ENCODE results near the gene RNFT2.
"Not testable (repeated sequence)": the region's sequence is repeated elsewhere in the genome, so short reads cannot be mapped to it uniquely, and the experiment has no call there.

RNFT2 gene

GRCh38 chr12:116710370-116711150, 27.6 kb upstream of the RNFT2 start:
- no peak for DNase-seq (ENCODE audit: low read depth in 2 of 2)

DNA sequence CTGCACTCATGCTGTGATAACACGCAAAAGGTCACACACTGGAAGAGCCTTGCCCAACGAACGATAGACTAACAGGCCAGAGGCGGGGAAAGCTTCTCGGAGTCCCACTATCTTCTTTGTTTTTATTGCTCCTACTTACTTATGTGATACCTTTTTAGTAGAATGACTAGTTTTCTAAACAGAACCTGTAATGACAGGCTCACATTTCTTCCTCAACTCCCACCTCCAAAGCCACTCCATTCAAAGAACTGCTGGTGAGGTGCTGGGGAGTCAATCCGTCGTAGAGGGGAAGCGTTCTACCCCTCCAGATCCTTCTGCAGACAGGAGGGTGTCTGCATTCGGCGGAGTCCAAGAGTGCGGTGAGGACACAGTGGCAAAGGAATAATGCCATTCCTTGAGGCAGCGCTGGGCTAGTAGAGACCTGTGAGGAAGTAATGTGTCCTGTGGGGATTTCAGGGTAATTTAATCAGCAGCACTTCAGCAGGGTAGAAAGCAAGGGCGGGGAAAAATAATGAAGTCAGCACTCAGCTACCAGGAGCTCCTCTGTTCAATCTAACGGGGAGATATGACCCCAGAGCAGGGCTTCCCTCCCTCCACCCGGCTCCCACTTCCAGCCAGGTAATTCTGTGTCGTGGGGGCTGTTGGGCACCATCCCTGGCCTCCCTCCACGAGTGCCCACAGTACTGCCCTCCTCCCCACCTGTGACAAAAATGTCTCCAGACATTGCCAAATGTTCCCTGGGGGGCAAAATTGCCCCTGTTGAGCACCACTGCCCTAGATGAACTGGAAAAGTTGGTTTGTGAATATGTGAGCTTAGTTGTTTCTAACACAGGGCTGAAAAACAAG, 25.4 kb upstream of the RNFT2 start:
- no peak for DNase-seq (ENCODE audit: low read depth in 2 of 2)

GRCh38 chr12:116713527-116713926, 24.6 kb upstream of the RNFT2 start:
- DNase-seq (ENCODE audit: low read depth in 2 of 2): no peak

- no peak for DNase-seq (ENCODE audit: low read depth in 2 of 2)
These were observed 23.9 kb upstream of the RNFT2 start for GRCh38 chr12:116714175-116714574.

- no peak for DNase-seq (ENCODE audit: low read depth in 2 of 2)
These were observed 20.4 kb upstream of the RNFT2 start for GRCh38 chr12:116717466-116718437.

DNA sequence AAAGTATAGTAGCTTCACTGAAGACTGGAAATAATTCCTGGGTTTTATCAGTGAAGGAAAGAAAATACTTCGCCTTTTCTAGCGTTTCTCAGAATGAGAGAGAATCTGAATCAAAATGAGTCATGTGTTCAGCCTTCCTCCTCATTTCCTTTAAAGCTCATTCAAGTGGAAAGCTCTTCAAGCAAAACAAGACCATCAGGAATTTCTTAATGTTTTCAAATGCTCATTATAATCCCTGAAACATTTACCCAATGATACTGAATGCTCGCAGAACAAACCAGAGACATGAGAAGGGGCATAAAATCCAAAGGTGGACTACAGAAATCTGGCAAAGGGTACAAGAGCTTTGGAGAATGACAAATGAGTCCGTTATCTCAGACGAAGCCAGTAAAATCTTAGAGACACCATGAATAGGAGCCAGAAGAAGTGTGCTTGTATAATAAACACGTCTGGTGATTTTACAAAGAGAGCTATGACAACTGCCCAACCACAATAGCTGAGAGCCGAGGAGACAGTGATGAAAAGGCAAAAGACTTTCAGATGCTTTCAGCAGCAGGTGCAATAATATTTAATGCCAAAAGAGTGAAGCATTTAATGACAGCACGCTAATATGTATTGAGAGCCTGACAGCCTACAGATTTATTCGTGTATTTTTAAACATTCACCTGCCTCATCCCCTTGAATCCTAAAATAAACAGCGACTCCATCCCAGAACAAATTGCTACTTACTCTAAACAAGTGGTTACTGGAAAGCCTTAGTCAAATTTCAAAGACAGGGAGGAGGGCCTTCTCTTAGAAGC, 19.3 kb upstream of the RNFT2 start:
- no peak for DNase-seq (ENCODE audit: low read depth in 2 of 2)

GRCh38 chr12:116719731-116720528, 18.2 kb upstream of the RNFT2 start:
- no peak for DNase-seq (ENCODE audit: low read depth in 2 of 2)

DNA sequence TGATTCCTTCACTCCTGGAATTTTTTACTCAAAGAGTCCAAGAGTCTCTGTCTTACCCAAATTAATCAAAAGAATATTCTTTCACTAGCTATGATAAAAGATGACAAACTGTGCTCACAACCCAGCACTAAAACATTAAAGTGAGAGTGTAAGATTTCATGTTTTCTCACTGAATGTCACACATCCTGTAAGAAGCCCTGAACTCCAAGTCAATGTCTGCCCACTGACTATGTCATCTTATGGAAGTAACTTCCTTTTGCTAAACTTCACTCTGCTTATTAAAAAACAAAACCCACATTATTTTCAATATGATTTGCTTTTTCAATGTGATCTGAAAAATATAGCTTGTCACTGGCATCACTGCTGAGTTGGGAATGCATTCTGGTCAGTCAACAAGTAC, 15.9 kb upstream of the RNFT2 start:
- no peak for DNase-seq (ENCODE audit: low read depth in 2 of 2)

- DNase-seq (ENCODE audit: low read depth in 2 of 2): no peak
These were observed 11.4 kb upstream of the RNFT2 start for GRCh38 chr12:116726694-116727093.

DNA sequence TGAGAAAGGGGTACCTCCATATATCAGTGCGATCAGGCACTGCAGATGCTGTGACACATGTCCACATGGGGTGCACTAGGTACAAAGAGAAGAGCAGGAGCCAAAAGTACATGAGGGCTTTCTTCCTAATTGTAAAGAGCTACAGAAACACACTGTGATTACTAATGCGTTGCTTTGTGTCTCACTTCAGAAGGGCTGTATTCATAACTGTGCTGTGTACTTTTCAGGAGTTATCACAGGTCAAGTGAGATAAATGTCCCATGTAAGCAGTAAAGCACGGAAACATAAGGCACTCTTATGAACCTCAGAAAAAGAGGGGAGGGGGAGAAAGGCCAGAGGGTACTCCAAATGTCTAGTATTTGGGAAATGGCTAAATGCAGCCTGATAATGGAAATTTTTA, 10.9 kb upstream of the RNFT2 start:
- DNase-seq (ENCODE audit: low read depth in 2 of 2): no peak

DNA sequence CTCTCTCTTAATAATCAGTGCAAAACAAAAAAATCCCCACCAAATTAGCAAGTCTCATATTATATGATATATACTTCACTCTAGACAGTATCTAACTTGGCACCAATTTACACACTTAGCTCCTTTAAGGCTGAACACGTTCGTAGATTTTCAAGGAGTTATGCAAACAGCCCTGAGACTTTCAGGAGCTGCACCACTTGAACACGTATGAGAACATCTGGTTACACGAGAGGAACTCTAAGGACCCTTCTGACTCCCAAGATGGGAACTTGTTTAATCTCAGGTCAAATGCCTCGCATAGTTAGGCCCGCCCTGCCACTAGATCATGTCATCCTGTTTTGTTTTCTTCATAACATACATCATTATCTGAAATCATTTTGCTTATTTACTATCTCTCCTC, 10.2 kb upstream of the RNFT2 start:
- DNase-seq (ENCODE audit: low read depth in 2 of 2): no peak

DNA sequence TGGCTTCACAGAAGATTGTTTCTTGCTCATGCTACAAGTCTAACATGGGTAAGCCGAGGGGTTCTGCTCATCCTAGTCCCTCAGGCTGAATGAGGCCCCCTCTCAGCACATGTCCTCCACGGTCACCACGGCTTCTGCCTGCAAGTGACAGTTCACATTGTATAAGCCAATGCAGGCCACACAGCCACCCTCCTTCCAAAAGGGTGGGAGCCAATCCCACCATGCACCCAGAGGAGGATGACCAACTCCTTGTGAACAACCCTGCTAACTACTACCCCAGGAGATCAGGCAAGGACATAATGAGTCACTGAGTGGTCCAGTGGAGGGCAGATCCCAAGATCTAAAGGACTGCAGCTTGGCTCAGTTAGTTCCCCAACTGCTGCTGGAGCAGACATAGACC, 6.3 kb upstream of the RNFT2 start:
- no peak for DNase-seq (ENCODE audit: low read depth in 2 of 2)

GRCh38 chr12:116734156-116734768, 3.9 kb upstream of the RNFT2 start:
- no peak for DNase-seq (ENCODE audit: low read depth in 2 of 2)

GRCh38 chr12:116735084-116735483, 3.0 kb upstream of the RNFT2 start:
- DNase-seq (ENCODE audit: low read depth in 2 of 2): no peak

DNA sequence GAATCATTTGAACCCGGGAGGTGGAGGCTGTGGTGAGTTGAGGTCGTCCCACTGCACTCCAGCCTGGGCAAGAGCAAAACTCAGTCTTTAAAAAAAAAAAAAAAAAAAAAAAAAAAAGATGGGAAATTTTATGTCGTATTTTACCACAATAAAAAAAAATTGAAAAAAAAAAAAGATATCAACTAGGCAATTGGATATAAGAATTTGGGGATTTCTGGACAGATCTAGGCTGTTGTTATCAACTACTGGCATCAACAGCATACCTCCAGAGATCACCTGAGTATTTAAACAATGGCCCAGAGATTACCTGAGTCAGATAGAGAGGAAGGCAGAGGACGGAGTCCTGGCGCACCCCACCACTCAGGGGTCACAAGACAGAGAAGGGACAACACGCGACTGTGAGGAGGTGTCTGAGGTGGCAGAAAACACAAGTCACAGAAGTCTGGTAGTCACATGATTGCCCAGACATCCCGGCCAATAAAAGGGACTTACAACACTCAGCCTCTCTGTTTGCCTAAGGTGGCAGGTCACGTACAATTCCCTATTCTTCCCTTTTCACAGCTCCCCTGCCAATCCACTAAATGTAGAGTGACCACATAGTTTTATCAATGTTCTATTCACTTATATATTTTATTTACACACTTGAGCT, 2.0 kb upstream of the RNFT2 start:
- DNase-seq (ENCODE audit: low read depth in 2 of 2): no peak

GRCh38 chr12:116736962-116737773, 947 bp upstream of the RNFT2 start:
- no peak for DNase-seq (ENCODE audit: low read depth in 2 of 2)

DNA sequence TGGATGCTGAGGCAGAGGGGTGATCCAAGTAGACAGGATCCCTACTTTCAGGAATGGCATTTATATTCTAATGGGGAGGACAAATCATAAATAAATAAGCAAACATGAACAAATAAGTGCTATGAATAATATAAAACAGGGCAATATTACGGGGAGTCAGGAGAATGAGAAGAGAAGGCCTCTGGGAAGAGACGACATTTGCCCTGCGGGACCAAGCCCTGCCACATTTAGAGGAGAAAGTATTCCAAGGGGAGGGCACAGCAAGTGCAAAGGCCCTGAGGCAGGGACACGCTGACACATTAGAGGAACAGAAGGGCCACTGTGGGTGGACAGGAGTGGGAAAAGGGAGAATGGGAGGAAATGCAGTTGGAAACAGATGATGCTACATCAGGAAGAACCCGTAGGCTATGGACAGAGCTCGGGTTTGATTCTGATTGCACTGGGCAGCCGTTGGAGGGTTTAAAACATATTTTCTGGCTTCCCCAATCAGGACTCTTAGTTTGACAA, 1.3 kb downstream of the RNFT2 start:
- no peak for DNase-seq (ENCODE audit: low read depth in 2 of 2)

DNA sequence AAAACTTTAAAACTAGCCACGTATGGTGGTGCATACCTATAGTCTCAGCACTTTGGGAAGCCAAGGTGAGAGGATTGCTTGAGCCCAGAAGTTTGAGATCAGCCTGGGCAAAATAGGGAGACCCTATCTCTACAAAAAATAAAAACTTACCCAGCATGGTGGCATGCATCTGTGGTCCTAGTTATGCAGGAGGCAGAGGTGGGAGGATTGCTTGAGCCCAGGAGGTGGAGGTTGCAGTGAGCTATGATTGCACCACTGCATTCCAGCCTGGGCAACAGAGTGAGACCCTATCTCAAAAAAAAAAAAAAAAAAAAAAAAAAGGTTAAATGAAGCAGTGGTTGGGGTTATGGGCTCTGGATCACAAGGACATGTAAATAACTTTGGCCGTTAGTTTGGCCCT, 4.7 kb downstream of the RNFT2 start:
- DNase-seq (ENCODE audit: low read depth in 2 of 2): not testable (repeated sequence)
